HG03066 (cell line): ENCODE measurements around the gene SEC16A.
A peak's percentile ranks its signal among the peaks of the same experiment; 100 is the strongest.
"Not testable (repeated sequence)": the region's sequence is repeated elsewhere in the genome, so short reads cannot be mapped to it uniquely, and the experiment has no call there.

Experiments
- ATAC-seq: cut with Tn5 transposase; IDR thresholded peaks from one replicate; pipeline ENCODE4 v1.9.1; 2021; ENCODE audit warnings: low read depth; ENCODE audit not compliant: unreplicated experiment

The SEC16A gene

DNA sequence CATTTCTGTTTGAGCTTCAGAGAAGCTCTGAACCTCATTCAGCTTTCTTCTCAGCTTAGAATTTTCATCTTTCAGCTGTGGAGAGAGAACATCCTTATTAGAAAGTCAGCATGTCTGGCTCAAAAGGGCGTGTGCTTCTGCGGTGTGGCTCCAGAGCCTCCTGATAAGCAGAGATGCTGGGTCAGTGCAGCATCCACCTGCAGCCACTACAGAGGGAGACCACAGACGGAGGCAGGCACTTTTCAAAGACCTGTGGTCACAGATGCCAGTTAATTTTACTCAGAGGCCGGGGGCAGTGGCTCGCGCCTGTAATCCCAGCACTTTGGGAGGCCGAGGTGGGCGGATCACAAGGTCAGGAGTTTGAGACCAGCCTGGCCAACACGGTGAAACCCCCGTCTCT lies 76.9 kb downstream of the SEC16A start:
- ATAC-seq: not testable (repeated sequence)

DNA sequence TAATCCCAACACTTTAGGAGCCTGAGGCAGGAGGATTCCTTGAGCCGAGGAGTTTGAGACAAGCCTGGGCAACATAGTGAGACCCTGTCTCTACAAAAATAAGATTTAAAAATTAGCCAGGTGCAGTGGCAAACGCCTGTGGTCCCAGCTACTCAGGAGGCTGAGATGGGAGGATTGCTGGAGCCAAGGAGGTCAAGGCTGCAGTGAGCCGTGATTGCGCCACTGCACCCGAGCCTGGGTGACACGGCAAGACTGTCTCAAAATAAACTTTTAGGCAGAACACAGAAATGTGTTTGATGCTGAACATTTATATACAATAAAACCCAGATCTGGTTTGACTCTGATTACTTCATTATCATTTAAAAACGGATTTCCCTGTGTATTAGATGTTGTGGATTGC lies 77.4 kb downstream of the SEC16A start:
- no peak for ATAC-seq

DNA sequence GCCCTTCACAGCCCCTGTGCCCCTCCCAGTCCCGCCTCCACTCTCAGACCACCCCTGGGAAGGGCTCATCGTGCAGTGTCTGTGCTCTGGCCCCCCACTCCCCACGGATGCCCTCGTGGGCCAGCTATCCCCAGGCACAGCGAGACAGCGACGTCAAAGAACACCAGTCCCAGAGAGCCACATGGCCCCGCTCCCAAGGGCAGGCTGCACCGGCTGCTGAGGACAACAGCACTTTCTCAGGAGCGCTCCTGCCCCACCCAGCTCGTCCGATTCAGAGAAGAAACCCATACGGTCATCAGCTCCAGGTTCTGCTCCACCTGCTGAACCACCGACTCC lies 78.1 kb downstream of the SEC16A start:
- ATAC-seq: no peak

DNA sequence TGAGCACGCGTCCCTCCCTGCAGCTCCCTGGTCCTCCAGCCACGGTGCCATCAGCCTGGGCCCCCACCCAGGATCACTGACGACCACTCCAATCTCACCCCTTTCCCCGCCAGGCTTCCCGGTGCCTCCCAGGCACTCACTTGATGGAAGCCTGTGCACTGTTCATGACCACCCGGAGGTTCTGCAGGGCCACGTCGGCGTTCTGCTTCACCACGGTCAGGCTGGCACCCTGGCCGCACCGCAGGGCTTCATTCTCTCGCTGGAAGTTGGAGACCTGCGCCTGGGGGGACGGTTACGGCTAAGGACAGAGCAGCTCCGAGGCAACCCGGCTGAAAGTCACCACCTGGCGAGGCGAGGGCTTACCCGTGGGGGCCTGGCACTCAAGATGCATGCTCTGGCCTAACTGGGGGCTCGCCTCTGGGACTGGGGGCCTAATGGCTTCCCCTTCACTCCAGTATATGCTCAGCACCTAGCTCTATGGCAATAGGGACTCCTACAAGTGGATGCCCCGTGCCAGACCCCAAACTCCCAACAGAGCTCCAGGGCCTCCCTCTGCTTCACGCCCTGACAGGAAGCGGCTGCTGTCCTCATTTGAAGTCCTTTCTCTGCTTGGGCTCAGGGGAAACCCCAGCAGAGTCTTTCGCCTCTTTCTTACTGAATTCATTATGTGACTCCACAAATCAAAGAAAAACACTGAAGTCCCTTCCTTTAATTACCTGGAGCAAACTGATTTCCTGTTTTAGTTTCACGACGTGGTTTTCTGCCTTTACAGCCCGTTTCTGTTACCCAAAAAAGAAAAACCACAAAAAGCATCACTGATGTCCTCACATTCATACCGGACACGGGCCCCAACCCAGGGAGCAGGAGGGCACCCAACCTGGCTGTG lies 78.7 kb downstream of the SEC16A start:
- ATAC-seq: no peak

DNA sequence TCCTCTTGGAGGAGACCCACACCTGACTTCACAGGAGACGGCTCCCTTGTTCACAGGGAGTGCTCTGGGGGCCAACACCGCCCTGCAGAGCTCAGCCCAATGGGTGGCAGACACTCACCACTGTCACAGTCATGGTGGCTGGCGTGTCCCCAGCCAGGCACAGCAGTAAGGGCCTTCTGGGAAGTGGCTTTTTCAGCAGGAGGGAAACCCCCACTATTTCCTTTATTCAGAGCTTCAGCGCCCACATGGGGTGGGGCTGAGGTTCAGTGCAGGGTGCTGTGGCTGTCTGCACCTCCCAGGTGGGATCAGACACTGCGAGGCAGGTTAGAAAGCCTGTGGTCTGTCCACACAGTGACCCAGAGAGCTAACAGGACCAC lies 79.3 kb downstream of the SEC16A start:
- ATAC-seq: no peak

DNA sequence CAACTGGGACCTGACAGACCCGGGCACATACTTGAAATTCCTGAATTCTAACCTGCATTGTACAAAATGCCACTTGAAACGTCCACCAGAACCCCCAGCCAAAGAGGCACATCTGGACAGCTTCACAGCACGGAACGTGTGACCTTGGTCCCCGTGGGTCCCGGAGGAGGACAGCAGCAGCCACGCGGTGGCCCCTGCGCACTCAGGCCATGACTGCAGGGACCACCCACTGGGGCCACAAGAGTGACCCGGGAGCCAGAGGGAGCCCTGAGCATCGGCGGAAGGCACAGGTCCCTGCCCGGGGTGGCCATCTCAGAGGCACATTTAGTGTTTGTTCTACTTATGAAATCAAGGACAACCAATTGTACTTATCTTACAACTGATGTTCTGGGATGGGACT lies 80.8 kb downstream of the SEC16A start:
- ATAC-seq: no peak

DNA sequence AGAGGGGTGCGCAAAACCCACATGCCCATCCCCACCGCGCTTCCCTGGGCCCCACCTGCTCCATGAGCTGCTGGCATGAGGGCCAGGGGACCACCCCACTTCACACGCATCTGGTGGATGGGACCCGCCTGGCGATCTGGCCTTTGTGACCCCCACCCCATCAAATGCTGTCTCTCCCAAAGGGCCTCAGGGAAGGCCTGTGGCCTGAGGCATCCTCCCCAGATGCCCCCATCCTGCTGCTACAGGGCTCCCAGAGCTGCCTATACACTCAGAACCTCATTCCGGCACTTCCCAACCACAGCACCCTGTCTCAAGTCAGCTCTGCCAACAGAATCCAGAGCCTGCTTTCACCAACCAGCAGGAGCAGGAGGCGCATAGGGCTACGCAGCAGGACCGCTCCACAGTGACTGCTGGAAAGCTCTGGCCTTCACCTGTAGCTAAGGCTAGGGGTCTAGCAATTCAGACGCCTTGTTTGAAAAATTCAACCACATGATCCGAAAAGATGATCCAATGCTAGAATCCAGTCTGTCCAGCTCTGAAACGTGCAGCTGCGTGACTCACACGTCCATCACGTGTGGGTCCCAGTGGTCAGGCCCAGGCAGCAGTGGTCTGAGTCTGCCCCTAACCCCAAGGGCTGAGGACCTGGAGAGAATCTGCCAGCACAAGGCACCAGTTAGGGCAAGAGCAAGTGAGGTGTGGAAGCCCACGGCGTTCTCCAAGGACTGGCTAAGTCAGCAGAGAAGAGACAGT lies 81.5 kb downstream of the SEC16A start:
- no peak for ATAC-seq

DNA sequence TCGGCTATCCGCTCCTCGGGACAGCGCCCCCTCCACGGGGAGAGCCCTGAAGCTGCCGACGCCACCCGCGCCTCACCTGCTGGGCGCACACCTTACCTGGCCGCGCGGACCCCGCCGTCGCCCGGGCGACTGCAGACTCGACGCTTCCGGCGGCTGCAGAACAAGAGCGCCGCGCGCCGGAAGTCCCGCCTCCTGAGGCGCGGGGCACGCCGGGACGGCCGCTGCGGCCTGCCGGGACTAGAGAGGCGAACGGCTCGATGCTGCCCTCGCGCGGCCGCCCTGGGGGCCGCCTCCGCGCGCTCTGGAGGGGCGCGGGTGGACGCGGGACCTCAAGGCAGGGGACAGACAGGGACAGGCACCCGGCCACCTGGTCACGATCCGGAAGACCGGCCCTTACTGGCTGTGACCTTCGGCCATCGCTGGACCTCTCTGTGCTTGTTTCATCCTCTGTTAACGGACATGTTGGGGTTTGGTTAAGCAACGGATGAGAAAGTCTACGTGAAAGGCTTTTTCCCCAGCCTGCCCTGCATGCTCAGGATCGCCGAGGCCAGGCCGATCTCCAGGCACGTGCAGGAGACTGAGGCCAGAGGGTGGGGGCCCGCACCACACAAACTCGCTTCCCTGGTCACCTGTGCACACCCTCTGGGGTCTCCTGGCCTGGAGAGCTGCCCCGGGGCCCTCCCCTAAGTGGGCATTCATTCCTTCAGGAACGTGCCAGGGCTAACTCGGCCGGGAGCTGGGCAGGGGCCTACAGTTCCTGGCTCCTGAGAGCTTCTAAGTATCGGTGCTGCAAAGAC lies 82.6 kb downstream of the SEC16A start, which contains the start of gene SNAPC4:
Gene SNAPC4, minus strand, starts transcription at position 133 of the 797 bp plus-strand sequence. CDS start 1,742 bp downstream, outside the sequence.
- ATAC-seq: peak; percentile 65

DNA sequence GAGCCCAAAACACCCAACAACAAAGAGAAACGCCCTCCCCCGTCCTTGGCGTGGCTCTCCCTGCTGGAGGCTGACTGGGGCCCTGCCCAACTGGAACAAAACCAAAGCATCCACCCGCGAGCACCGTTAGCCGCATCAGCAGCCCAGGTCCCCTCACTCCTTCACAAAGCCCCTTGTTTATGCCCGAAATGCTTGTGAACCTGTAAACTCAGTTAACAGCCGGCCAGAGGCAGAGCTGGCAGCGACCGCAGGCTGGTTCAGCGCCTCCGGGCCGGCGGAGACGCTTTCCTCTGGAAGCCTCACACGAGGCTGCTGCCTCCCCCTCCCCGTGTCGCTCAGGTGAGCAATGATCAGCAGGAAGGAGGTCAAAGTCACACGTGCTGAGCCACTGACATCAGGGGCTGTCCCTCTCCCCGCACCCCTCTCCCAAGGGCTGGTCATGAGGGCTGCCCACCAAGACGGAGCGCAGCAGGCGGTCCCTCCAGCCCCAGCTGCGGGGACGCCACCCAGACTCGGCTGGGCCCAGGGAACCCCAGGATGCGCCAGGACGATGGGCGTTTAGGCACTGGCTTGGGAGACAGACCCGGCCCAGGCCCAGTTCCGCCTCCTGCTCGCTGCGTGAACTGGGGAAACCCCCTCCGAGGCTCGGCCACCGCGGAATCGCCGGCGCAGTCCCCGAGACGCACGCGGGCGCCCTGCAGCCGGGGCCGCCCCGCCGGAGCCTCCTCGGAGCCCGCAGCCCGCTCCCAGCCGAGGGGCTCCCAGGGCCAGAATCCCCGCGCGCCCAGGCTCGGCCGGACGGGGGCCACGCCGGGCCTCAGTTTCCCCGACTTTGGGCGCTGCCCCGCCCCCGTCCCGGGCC lies 83.4 kb downstream of the SEC16A start:
- ATAC-seq: peak; percentile 27

DNA sequence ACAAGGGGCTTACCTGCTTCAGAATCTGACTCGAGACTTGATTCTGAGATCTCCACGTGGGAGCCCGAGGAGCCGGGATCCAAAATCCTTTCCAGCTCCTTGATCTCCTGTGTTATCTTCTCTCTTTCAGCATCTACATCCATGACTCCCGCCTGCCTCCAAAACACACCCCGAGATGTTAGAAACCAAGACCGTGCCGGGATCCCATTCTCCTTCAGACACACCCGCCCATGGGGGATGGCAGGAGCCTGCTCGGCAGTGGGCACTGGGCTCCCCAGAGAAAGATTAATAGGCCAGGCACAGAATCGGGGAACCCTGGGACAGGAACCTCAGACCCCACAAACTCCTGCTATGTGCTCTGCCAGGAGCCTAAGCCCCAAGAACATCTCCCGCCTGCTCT lies 84.6 kb downstream of the SEC16A start:
- no peak for ATAC-seq

DNA sequence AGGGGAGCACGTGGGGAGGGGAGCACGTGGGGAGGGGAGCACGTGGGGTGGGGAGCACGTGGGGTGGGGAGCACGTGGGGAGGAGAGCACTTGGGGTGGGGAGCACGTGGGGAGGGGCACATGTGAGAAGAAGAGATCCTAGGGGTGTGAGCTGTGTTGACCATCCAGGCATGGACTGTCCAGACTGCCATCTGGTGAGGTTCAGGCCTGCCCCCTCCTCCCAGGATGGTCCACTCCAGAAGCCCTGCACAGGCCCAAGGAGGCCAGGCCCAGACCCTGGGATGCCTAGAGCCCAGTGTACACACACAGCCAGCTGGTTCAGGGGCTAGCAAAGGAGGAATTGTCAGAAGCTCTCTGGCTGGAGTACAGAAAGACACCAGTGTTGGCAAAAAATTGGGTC lies 85.2 kb downstream of the SEC16A start:
- ATAC-seq: no peak

DNA sequence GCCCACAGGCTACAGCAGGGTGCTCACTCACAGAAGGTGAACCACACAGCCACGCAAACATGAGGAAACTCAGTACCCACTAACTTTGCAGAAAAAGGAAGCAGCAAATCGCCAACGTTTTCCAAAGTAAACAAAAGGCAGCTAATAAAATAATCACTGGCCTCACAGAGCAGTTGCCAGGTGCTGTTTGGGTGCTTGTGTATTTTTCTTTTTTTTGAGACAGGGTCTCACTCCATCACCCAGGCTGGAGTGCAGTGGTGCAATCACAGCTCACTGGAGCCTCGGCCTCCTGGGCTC lies 86.7 kb downstream of the SEC16A start:
- ATAC-seq: no peak

DNA sequence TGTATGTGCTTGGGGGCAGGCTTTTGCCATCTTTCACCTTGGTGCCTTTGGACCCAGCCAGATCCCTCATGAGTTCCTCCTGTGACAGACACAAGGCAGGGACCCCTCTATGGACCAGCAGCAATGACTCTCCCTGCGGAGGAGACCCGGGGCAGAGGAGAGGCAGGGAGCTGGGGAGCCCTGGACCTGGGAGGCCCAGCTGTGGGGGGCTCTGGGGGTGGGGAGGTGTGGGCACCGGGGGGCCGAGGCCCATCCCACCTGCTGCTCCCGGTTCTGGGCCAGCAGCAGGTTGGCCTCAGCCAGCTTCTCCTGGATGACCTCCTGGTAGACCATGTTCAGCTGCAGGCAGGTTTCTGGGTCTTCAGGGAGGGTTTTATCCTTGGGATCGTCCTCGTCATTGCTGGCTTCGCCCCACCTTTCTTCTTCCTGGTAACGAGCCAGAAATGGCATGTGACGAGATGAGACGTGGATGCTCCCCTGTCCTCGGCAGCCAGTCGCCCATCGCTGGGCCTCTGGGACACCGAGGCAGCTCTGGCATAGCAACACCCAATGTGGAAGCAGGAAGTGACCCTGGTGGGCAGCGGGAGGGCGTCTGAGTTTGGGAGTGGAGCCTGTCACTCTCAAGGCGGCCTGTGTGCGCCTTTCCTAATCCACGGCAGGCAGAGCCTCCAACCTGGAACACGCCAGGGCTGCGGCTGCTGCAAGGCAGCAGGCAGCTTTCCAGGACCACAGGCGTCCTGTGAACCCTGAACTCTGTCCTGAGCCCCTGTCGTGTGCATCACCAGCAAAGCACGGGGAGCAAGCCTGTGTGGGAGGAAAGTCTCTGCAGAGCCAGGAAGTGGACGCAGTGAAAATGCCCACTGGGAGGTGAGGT lies 87.3 kb downstream of the SEC16A start:
- ATAC-seq: no peak

DNA sequence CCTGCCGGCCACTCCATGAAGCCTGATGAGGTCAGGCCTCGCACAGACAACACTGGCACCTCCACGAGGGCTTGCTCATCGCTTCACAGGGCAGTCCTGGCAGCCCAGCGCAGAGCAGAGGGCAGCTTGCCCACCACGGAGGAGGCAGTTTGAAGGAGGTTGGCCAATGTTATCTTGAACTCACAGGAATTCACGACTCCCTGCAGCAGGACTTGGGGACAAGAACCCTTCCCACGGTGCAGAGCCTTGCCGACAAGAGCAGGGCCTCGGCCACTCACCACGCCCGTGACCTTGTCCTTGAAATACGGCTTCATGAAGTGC lies 87.9 kb downstream of the SEC16A start:
- no peak for ATAC-seq

DNA sequence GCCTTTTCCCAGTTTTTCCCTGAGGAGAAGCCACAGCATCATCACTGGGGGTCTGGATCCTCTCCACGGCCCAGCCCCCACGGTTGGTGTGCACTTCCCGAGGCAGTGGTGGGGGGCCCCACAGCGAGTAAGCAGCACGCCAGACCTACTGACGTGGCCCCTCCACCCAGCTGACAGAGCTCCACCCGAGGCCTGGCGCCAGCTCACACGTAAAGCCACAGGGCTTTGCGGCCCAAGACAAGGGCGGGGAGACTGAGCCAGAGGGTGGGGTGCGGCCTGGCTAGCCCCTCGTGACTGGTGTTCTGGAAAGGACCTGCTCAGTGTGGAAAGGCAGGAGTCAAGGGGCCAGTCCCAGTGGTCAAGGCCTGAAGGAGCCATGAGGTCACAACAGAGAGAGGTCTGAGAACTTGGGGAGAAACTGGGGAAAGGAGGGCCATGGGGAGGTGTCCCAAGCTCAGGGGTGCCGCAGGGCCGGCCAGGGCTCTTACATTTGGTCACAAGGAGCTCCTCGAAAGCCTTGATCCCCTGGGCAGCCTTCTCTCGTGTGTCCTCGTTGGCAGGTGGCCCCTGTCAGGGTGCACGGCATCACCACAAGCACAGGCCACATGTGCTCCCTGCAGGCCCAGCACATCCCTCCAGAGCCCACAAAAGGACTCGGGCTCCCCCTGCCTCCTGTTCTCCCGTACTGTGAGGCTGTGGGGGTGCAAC lies 88.4 kb downstream of the SEC16A start:
- no peak for ATAC-seq

DNA sequence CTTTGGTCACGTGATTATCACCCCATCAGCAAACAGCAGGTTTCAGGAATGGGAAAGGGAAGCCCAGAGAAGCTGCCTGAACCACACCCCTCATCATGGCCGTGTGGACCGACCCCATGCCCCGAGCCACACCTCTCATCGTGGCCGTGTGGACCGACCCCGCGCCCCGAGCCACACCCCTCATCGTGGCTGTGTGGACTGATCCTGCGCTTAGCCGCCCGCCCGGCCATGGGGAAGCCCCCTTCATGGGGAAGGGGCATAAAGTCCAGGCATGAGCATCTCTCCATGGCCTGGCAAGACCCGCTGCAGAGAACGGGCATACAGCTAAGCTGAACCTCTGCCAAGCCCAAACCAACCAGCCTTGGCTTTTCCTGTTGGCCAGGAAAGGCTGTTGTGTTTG lies 89.3 kb downstream of the SEC16A start:
- no peak for ATAC-seq

DNA sequence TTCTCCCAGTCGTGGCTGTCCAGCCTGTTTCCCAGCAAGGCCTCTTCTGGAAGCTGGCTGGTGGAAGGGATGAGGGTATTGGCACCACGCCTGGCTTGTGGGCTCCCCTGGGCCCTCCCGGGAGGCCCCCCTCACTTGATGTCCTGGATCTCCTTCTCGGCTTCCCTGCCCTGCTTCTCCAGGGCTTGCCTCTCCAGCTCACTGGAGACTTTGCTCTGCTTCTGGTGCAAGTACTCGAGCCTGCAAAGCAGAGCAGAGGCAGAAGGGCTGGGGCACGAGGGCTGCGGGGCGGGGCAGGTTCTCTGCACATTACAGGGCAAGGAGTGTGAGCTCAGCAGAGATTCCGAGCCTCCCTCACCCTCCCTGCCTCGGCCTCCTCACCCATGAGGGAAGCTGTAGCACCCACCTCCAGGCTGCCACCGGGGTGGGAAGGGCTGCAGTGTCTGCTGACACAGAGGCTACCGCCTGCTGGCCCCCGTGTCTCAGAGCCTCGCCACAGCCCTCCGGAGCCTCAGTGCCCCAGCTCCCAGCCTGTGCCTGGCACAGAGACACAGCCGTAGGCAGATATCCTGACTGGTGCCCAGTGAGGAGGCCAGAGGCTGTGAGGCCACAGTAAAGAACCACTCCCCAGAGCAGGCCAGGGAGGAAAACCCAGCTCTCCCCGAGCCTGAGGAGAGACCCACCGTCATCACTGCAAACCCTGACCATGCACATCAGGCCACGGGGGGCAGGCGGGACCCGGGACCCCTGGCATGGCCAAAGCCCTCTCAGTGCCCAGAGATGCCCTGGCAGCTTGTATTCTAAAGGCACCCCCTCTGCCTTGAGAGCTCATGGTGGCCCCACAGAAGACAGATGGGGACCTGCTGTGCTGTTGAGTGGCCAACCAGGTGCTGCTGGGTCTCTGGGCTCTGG lies 90.0 kb downstream of the SEC16A start:
- ATAC-seq: no peak
